Panc1 (cell line): ENCODE results near the gene SEC31A. TPM values are rescaled to one million over a fixed set of nuclear protein-coding genes. Genes with fewer than 3 reads are reported as not detected.

Source experiments
- ATAC-seq: fragments of 200-7000 bp; cut with Tn5 transposase; 2 replicates; pipeline ENCODE4 v1.9.1; 2020; ENCODE audit warnings: mild to moderate bottlenecking, moderate library complexity
- BruUV-seq: library from RNA; stranded (reverse); fragments of 400-500 nt; replicated peaks from 2 replicates; lab custom pipeline; 2021; lab: Mats Ljungman, UMichigan
- CTCF ChIA-PET: fragments of 300-600 bp; sonication (Branson Sonifier 250); formaldehyde crosslinking; loops from one replicate; lab custom pipeline; 2022; ENCODE audit warnings: antibody characterized with exemption; lab: Charles Lee
- POLR2A ChIA-PET: fragments of 300-600 bp; sonication (Branson Sonifier 250); formaldehyde crosslinking; loops from one replicate; lab custom pipeline; 2022; ENCODE audit warnings: antibody characterized with exemption; lab: Charles Lee
- DNase-seq: peaks from one replicate; pipeline ENCODE4 v3.0.0-alpha.2; 2010; ENCODE audit warnings: low read depth, low spot score
- H3K27ac ChIP-seq: 2 replicates; pipeline ENCODE4 v1.5.1; 2011; ENCODE audit warnings: mild to moderate bottlenecking, low read length, inconsistent platforms
- H3K27me3 ChIP-seq: fragments of 200-500 bp; sonication (Bioruptor generic); 2 replicates; pipeline ENCODE4 v1.6.0; 2014; ENCODE audit warnings: low read length, inconsistent platforms; ENCODE audit not compliant: control insufficient read depth, insufficient read depth
- H3K36me3 ChIP-seq: fragments of 200-500 bp; sonication (Bioruptor generic); 2 replicates; pipeline ENCODE4 v1.5.1; 2014; ENCODE audit warnings: inconsistent platforms, mild to moderate bottlenecking, low read length, moderate library complexity; ENCODE audit not compliant: control insufficient read depth, insufficient read depth
- H3K4me1 ChIP-seq: 2 replicates; pipeline ENCODE4 v1.5.1; 2011; ENCODE audit warnings: inconsistent platforms, mild to moderate bottlenecking, low read length, moderate library complexity; ENCODE audit not compliant: control insufficient read depth, insufficient read depth
- H3K4me3 ChIP-seq, 2 experiments: 2 replicates each; pipeline ENCODE4 v1.5.1; 2011 to 2012; ENCODE audit warnings: low read depth in 2 of 2, low read length in 2 of 2, mild to moderate bottlenecking in 2 of 2, inconsistent platforms in 1 of 2, moderate library complexity in 1 of 2
- H3K9me3 ChIP-seq: fragments of 200-500 bp; sonication (Bioruptor generic); 2 replicates; pipeline ENCODE4 v1.5.1; 2014; ENCODE audit warnings: low read depth, mild to moderate bottlenecking, inconsistent platforms, low read length, moderate library complexity; ENCODE audit not compliant: control insufficient read depth, insufficient read depth
- POLR2AphosphoS5 ChIP-seq: IDR thresholded peaks from 2 replicates; pipeline ENCODE4 v1.6.1; 2012; ENCODE audit warnings: mild to moderate bottlenecking, low read depth, low read length, moderate library complexity
- SIN3A ChIP-seq: IDR thresholded peaks from 2 replicates; pipeline ENCODE4 v1.6.1; 2012; ENCODE audit warnings: low read depth, mild to moderate bottlenecking, low read length, moderate library complexity, borderline replicate concordance; ENCODE audit not compliant: insufficient read depth
- TCF7L2 ChIP-seq: IDR thresholded peaks from 2 replicates; pipeline ENCODE4 v1.6.1; 2011; ENCODE audit warnings: mild to moderate bottlenecking, low read depth, low read length, inconsistent platforms
- in situ Hi-C: cut with HindIII; loops from 2 replicates; pipeline ENCODE4 v1.10.0; 2016; ENCODE audit warnings: low sequenced_read_pairs, low pct_unique_long_range_greater_than_20kb
- intact Hi-C: fragments of 100-400 bp; cut with micrococcal nuclease; formaldehyde crosslinking; loops from one replicate; pipeline ENCODE4 v1.10.0; 2022; ENCODE audit not compliant: unreplicated experiment
- total RNA-seq: library from RNA; stranded (reverse); gene quantifications from one replicate; pipeline ENCODE4 v1.2.1, GENCODE V29; 2021; ENCODE audit not compliant: unreplicated experiment
- TF ChIP-seq, protein P1 (sequence below): fragments of 450-650 bp; IDR thresholded peaks from 2 replicates; pipeline ENCODE4 v1.5.1; 2017; ENCODE audit warnings: mild to moderate bottlenecking
- TF ChIP-seq, protein P2 (sequence below), 2 experiments: IDR thresholded peaks; 2 replicates each; pipeline ENCODE4 v1.6.1; 2011 to 2012; ENCODE audit warnings: low read depth in 2 of 2, control low read depth in 1 of 2, low read length in 1 of 2, mild to moderate bottlenecking in 1 of 2, moderate library complexity in 1 of 2; ENCODE audit not compliant: insufficient read depth in 1 of 2

The SEC31A gene
- total RNA-seq, 1 experiment from 2014 or later: 107 TPM

DNA sequence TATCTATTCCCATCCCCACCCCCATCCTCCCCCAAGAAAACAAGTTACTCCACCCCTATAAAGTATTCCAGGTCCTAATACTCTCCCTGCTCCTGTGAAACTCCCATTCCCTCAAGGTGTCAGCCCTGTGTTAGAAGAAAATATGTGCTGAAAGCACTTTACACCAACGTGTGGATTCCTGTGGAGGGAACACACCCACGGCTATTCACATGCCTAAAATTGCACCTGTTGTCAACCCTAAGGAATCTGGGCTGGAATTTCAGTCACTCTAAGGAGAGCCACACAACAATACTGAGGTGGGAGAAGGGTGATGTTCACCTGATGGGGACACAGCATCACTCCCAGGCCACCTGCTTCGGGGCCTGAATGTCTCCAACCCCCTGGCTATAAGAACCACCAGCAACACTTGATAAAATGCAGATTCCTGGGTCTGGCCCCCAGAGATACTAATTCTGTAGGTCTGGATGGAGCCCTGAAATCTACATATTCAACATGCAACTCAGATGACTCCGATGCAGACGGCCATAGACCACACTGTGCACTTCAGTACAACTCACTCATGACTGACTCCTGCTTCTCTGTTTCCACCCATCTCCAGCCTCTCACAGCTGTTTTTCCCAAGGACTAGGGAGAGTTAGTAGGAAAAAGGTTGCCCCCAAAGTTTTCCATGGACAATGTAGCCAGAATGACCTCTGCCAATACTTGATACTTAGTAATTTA is 108.2 kb downstream of the SEC31A start:
- Histone ChIP-seq H3K27me3 (no peaks in the 10 kb centered on the region), H3K9me3 (no peaks in the 10 kb centered on the region), H3K4me3 (no peak overlapping the region), H3K36me3 (no peaks in the 10 kb centered on the region), H3K27ac (no peak overlapping the region), H3K4me1 (no peaks in the 10 kb centered on the region; the same call in 1 of the 2 replicates)
- ChIA-PET CTCF (no interaction called here), POLR2A (no interaction called here)
- ATAC-seq: no peak
- intact Hi-C loops (no loop called here), in situ Hi-C loops (no loop called here)
- no TSS peak for BruUV-seq
- TF ChIP-seq, protein P1, sequence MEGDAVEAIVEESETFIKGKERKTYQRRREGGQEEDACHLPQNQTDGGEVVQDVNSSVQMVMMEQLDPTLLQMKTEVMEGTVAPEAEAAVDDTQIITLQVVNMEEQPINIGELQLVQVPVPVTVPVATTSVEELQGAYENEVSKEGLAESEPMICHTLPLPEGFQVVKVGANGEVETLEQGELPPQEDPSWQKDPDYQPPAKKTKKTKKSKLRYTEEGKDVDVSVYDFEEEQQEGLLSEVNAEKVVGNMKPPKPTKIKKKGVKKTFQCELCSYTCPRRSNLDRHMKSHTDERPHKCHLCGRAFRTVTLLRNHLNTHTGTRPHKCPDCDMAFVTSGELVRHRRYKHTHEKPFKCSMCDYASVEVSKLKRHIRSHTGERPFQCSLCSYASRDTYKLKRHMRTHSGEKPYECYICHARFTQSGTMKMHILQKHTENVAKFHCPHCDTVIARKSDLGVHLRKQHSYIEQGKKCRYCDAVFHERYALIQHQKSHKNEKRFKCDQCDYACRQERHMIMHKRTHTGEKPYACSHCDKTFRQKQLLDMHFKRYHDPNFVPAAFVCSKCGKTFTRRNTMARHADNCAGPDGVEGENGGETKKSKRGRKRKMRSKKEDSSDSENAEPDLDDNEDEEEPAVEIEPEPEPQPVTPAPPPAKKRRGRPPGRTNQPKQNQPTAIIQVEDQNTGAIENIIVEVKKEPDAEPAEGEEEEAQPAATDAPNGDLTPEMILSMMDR: no peak
- TF ChIP-seq, protein P2, sequence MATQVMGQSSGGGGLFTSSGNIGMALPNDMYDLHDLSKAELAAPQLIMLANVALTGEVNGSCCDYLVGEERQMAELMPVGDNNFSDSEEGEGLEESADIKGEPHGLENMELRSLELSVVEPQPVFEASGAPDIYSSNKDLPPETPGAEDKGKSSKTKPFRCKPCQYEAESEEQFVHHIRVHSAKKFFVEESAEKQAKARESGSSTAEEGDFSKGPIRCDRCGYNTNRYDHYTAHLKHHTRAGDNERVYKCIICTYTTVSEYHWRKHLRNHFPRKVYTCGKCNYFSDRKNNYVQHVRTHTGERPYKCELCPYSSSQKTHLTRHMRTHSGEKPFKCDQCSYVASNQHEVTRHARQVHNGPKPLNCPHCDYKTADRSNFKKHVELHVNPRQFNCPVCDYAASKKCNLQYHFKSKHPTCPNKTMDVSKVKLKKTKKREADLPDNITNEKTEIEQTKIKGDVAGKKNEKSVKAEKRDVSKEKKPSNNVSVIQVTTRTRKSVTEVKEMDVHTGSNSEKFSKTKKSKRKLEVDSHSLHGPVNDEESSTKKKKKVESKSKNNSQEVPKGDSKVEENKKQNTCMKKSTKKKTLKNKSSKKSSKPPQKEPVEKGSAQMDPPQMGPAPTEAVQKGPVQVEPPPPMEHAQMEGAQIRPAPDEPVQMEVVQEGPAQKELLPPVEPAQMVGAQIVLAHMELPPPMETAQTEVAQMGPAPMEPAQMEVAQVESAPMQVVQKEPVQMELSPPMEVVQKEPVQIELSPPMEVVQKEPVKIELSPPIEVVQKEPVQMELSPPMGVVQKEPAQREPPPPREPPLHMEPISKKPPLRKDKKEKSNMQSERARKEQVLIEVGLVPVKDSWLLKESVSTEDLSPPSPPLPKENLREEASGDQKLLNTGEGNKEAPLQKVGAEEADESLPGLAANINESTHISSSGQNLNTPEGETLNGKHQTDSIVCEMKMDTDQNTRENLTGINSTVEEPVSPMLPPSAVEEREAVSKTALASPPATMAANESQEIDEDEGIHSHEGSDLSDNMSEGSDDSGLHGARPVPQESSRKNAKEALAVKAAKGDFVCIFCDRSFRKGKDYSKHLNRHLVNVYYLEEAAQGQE (IDR thresholded peaks at IDR 0.05; ENCODE audit: insufficient read depth in 1 of 2, low read depth in 2 of 2, low read length in 1 of 2): no peak
- TF ChIP-seq POLR2AphosphoS5 (no peak), SIN3A (no peak), TCF7L2 (no peak)
- DNase-seq: no peak

DNA sequence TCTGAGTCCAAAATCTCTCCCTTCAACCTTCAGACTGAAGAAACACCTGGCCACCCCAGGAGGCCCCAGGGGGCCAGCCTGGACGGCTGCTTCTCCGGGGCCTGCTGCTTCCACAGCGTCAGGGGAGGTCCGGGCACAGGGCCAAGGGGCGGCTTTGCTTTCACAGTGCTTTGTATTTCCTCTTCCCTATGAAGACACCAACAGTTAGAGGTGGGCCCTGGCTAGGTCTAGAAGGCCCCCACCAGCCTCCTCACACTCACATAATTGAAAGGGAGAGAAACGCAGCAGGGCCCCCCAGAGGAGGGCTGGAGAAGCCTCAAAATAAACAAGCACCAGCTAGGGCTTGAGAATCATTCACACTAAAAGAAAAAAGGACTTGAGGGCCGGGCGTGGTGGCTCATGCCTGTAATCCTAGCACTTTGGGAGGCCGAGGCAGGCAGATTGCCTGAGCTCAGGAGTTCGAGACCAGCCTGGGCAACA is 110.2 kb downstream of the SEC31A start:
- Histone ChIP-seq H3K4me3 (no peak overlapping the region), H3K27ac (no peak overlapping the region), H3K9me3 (no peaks in the 10 kb centered on the region), H3K27me3 (no peaks in the 10 kb centered on the region), H3K36me3 (no peaks in the 10 kb centered on the region), H3K4me1 (no peaks in the 10 kb centered on the region)
- no peak for ATAC-seq
- in situ Hi-C loops (no loop called here), intact Hi-C loops (no loop called here)
- POLR2A ChIA-PET: no interaction called here
- DNase-seq: no peak
- BruUV-seq: no TSS peak
- CTCF ChIA-PET: no interaction called here
- TF ChIP-seq POLR2AphosphoS5: no peak
- TF ChIP-seq, protein P1: no peak
- no peak for TF ChIP-seq TCF7L2
- TF ChIP-seq, protein P2 (IDR thresholded peaks at IDR 0.05; ENCODE audit: insufficient read depth in 1 of 2, low read depth in 2 of 2, low read length in 1 of 2): no peak
- TF ChIP-seq SIN3A: no peak
